ENCODE measurements around the gene HAS3.
A peak's percentile ranks its signal among the peaks of the same experiment; 100 is the strongest.

The HAS3 gene

GRCh38 chr16:69089091-69089910 lies 16.2 kb upstream of the HAS3 start:
- peak in 1 of 3 experiments; percentile 16 for DNase-seq

GRCh38 chr16:69093974-69094373 lies 11.5 kb upstream of the HAS3 start:
- peak; percentile 10 to 74 (median 47) for DNase-seq

- no peak for DNase-seq
Observed at GRCh38 chr16:69094501-69094900, 11.0 kb upstream of the HAS3 start.

DNA sequence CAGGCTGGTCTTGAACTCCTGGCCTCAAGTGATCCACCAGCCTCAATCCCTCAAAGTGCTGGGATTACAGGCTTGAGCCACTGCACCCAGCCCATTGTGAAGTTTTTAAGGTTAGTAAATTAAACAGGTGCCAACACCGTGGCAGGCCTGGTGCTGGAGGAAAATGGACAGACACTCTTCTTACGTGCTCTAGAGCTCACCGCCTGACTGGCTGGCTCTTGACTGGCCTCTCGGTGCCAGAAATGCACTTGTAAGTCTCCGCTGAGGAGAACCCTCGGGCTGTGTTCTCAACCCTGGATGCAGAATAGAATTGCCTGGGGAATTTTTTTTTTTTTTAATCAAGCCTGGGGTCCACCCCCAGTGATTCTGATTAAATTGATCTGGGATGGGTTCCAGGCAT lies 10.3 kb upstream of the HAS3 start:
- peak in 1 of 3 experiments; percentile 17 for DNase-seq

DNA sequence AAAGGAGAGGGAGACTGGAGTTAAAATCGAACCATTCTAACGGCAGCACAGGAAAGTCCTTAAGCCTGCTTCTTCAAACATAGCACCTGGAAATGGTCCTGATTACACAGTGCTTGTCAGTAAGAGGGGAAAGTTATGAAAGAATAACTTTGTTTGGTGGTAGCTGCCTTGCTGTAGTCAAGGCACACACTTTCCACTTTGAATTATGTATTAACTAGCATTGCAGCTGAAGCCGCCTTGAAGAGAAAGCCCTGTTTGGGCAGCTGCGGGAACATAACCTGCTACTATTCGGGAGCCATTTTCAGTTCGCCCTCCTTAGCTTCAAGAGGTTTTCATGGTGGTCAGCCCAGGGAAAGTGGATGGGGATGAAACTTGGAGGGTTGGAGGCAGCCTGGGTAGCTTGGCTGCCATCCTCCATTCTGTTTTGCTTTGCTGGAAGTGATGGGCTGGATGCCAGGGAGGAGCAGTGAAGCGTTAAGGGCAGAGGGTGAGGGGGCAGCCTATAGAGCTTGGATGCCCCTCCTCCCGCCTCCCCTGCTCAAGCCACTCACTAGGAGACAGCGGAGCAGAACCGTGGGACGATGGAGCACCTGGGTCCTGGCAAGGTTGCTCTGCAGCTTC lies 5.3 kb upstream of the HAS3 start:
- peak; percentile 26 to 63 (median 39) for DNase-seq

DNA sequence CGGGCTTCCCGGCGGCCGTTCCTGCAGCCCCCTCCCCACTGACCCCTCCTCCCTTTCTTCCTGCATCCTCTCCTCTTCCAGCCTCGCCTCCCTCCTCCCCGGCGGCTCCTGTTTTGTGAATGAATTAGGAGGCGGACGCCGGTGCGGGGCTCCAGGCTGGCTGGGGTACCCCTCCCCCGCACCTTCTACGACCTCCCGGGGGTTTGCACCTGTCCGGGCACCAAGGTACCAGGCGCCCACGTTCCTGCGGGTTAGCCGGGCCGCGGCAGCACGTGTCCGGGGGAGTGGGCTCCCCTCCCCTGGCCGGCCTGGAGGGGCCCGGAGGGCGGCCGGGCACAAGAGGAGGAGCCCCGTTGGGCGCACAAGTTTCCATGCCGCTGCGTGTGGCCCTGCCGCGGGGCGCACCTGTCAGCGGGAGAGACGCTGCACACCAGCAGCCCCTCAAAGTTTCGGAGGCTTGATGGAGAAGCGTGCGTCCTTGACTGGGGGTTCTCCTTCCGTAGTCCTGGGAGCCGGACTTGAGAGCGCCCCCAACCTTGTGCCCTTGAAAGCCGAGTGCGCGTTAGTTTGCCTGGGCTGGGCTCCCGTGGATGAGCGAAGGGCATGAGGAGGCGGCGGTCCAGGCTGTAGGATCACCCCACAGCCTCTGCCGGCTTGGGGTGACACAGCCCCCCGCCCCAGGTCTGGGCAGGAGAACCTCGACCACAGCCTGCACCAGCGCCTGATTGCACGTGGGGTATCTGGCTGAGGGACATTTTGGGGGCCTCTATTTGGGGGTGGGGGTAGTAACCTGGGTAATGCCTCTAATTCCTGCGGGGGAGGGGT lies 1.2 kb downstream of the HAS3 start:
- DNase-seq, result peak in 2 of 3 experiments; percentile 53 to 57

GRCh38 chr16:69107316-69107962 lies 2.0 kb downstream of the HAS3 start:
- DNase-seq, result no peak

DNA sequence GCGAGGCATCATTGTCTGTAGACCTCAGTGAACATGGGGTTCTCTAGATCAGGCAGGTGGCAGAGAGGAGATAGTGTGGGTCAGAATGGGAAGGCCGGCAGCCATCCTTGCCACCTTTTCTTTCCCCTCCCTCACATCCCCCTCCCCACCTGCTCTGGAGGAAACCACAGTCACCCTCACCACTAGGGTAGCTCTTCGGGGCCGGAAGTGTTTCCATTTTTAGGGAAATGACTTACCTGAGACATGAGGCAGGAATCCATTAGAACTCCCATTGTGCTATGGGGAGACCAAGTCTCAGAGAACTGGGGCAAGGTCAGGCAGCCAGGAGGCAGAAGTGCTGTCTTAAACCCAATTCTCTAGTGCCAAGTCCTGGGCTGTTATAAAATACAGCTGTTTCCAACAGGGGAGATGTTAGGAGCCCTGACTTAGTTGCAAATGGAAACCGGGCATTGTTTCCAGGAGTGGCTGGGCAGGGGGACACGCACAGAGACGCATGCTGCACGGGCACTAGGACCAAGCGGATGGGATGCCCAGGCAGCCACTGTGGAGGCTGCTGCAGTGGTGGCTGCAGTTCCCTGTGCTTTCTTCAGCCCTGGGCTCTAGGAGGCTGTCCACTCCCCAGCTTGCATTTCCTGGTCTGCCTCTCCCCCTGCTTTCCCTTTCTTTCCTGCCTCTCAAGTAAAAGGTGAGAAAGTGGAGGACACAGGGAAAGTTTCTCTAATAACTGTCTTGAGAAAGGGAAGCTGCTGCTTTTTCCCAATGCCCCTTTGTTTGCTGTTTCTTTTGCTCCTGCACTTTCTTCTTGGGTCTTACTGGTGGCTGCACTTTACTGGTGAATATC lies 2.8 kb downstream of the HAS3 start:
- DNase-seq, result no peak

- no peak for DNase-seq
Observed at GRCh38 chr16:69108905-69109252, 3.4 kb downstream of the HAS3 start.

- DNase-seq, result no peak
Observed at GRCh38 chr16:69109486-69110270, 4.2 kb downstream of the HAS3 start.

- DNase-seq, result no peak
Observed at GRCh38 chr16:69110406-69110805, 5.0 kb downstream of the HAS3 start.

GRCh38 chr16:69111216-69111875 lies 5.9 kb downstream of the HAS3 start:
- no peak for DNase-seq

- no peak for DNase-seq
Observed at GRCh38 chr16:69111876-69112230, 6.4 kb downstream of the HAS3 start.

DNA sequence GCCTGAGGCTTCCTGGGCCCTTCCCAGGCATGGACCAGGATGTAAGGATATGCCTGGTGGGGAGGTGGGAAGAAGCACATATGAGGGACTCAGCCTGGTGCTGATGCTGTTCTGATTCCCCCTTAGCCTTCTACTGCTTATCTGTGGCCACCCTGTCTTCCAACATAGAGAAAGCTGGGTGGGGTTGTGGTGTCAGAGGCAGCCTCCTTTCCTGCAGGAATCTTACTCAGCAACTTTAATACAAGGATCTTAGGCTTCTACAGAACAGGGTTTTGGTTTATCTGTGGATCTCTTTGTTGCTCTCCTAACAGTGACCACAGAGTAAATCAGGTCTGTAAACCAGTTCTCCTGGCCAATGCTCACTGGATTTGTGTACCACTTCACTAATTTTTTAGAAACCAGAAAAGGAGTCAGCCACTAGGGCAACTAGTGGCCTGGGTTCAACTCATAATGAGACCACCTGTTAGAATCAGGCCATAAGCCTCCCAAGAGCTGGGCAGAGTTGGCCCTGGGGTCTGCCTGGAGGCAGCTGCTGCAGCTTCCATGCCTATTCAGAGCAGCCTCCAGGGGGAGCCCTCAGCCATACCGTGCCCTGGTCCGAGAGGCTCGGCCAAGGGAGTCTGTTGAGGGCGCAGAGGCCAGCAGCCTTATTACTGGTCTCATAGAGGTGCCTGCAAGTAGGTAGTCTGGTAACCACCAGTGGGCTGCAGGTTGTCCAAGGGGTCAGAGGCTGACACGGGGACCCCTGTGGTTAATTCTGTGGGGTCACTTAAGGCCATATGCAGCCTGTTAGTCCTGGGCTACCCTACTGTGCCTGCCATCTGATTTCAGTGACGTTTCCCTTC lies 7.1 kb downstream of the HAS3 start:
- DNase-seq, result peak; percentile 16 to 40 (median 24)

GRCh38 chr16:69113216-69113615 lies 7.8 kb downstream of the HAS3 start:
- no peak for DNase-seq

DNA sequence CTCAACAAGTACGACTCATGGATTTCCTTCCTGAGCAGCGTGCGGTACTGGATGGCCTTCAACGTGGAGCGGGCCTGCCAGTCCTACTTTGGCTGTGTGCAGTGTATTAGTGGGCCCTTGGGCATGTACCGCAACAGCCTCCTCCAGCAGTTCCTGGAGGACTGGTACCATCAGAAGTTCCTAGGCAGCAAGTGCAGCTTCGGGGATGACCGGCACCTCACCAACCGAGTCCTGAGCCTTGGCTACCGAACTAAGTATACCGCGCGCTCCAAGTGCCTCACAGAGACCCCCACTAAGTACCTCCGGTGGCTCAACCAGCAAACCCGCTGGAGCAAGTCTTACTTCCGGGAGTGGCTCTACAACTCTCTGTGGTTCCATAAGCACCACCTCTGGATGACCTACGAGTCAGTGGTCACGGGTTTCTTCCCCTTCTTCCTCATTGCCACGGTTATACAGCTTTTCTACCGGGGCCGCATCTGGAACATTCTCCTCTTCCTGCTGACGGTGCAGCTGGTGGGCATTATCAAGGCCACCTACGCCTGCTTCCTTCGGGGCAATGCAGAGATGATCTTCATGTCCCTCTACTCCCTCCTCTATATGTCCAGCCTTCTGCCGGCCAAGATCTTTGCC lies 9.0 kb downstream of the HAS3 start:
- no peak for DNase-seq

- no peak for DNase-seq
Observed at GRCh38 chr16:69114976-69115355, 9.5 kb downstream of the HAS3 start.

DNA sequence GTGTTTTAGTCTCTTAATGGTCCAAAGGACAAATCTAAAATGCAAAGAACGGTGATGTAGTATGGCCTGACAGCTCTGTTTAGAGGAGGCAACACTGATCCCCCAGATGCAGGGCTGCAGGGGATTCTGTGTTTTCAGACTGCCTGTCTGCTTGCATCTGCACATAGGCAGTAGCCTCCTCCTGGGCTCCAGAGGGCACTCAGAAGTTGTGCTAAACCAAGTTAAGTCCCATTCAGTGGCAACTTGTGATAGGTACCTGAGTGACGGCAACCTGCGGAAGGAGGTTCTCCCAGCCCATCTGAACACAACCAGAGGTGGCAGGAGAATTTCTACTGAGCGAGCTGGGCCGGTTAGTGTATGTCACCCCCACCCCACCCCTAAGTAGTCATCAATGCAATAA lies 9.9 kb downstream of the HAS3 start:
- no peak for DNase-seq

- DNase-seq, result no peak
Observed at GRCh38 chr16:69115837-69116236, 10.4 kb downstream of the HAS3 start.

Measured in NCI-H1417 (cell line).